Effector memory CD4-positive, alpha-beta T cell (primary cell): Measurements from ENCODE around the gene CNTN2.

Experiments used
- DNase-seq, 3 donors: peaks; one replicate each; pipeline ENCODE4 v3.0.0-alpha.2; 2020
- H3K27ac ChIP-seq: 2 replicates; pipeline ENCODE4 v1.7.0; 2013; ENCODE audit warnings: mild to moderate bottlenecking, low read length, moderate library complexity; ENCODE audit not compliant: insufficient read depth, poor library complexity, severe bottlenecking
- H3K27me3 ChIP-seq: replicated peaks from 2 replicates; pipeline ENCODE4 v1.7.0; 2013; ENCODE audit warnings: mild to moderate bottlenecking, low read length; ENCODE audit not compliant: insufficient read depth, control insufficient read depth, poor library complexity, severe bottlenecking
- H3K36me3 ChIP-seq: 2 replicates; pipeline ENCODE4 v1.7.0; 2013; ENCODE audit warnings: mild to moderate bottlenecking, low read length, moderate library complexity; ENCODE audit not compliant: control insufficient read depth, insufficient read depth
- H3K4me1 ChIP-seq: 2 replicates; pipeline ENCODE4 v1.7.0; 2013; ENCODE audit warnings: low read length, mild to moderate bottlenecking; ENCODE audit not compliant: control insufficient read depth, insufficient read depth, poor library complexity, severe bottlenecking
- H3K4me3 ChIP-seq: 2 replicates; pipeline ENCODE4 v1.7.0; 2013; ENCODE audit warnings: low read length, low read depth, mild to moderate bottlenecking; ENCODE audit not compliant: insufficient read depth, poor library complexity, severe bottlenecking
- H3K9me3 ChIP-seq: 2 replicates; pipeline ENCODE4 v1.7.0; 2013; ENCODE audit warnings: mild to moderate bottlenecking, low read length, moderate library complexity; ENCODE audit not compliant: control insufficient read depth

The CNTN2 gene

DNA sequence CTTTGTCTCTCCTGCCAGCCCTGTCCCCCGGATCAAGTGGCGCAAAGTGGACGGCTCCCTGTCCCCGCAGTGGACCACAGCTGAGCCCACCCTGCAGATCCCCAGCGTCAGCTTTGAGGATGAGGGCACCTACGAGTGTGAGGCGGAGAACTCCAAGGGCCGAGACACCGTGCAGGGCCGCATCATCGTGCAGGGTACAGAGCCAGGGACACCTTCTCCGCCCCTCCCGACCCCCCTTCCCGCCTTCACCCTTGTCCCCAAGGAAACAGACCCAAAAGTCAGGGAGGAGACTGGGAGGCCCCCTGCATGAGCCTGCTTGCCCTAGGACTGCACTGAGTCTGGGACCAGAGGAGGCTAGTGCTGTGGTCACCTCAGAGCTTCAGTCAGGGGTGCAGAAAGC lies 18.2 kb downstream of the CNTN2 start:
- no peaks in the 10 kb centered on the region for H3K36me3 ChIP-seq
- H3K27me3 ChIP-seq, result no peaks in the 10 kb centered on the region
- no peaks in the 10 kb centered on the region for H3K9me3 ChIP-seq
- no peaks in the 10 kb centered on the region for H3K4me1 ChIP-seq
- no peak overlapping the region for H3K4me3 ChIP-seq
- no peak for DNase-seq
- no peak overlapping the region for H3K27ac ChIP-seq

DNA sequence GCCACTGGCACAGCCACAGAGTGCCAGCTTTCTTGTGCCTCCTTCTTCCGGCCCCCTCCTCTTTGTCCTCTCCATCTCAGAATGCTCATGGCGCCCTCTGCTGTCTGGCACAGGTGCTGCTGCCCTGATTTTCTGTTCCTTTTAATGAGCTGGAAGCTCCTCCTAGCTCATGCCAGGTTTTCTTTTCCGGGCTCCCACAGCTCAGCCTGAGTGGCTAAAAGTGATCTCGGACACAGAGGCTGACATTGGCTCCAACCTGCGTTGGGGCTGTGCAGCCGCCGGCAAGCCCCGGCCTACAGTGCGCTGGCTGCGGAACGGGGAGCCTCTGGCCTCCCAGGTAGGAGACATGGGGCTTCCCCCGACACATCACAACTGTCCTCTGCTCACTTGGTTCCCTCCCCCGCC lies 18.7 kb downstream of the CNTN2 start:
- Histone ChIP-seq H3K4me3 (no peak overlapping the region), H3K36me3 (no peaks in the 10 kb centered on the region), H3K4me1 (no peaks in the 10 kb centered on the region), H3K9me3 (no peaks in the 10 kb centered on the region), H3K27me3 (no peaks in the 10 kb centered on the region), H3K27ac (no peak overlapping the region)
- peak in 2 of 3 donors; percentile 27 to 38 for DNase-seq

DNA sequence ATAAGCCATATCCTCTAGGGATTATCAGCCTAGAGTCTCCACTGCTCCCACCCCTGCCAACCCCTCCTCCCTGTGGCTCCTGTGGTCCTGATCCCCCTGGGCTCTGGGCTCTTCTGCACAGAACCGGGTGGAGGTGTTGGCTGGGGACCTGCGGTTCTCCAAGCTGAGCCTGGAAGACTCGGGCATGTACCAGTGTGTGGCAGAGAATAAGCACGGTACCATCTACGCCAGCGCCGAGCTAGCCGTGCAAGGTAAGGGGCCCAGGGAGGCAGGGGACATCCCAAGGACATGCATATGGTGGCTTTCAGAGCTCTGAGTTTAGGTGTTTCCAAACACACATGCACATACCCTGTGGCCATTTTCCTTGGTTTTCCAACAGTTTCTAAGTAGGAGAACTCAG lies 19.3 kb downstream of the CNTN2 start:
- no peak overlapping the region for H3K27ac ChIP-seq
- no peaks in the 10 kb centered on the region for H3K36me3 ChIP-seq
- H3K4me1 ChIP-seq, result no peaks in the 10 kb centered on the region
- no peaks in the 10 kb centered on the region for H3K27me3 ChIP-seq
- no peaks in the 10 kb centered on the region for H3K9me3 ChIP-seq
- no peak for DNase-seq
- H3K4me3 ChIP-seq, result no peak overlapping the region

DNA sequence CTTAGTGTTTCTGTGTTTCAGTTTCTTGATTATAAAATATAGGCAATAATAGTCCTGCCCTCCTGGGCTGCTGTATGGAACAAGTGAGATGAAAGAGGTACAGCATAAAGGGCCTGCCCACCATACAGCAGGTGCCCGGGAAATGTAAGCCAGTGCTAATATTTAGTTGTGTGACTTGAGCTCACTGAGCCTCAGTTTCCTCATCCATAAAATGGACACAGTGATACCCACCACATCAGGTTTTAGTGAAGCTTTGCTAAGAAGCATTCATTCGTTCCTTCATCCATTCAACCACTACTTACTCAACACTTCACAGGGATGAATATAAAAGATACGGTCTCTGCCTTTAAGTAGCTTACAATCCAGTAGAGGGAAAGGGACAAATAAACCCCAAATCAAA lies 19.9 kb downstream of the CNTN2 start:
- Histone ChIP-seq H3K27me3 (no peaks in the 10 kb centered on the region), H3K4me3 (no peak overlapping the region), H3K4me1 (no peaks in the 10 kb centered on the region), H3K36me3 (no peaks in the 10 kb centered on the region), H3K27ac (no peak overlapping the region), H3K9me3 (no peaks in the 10 kb centered on the region)
- DNase-seq, result no peak

DNA sequence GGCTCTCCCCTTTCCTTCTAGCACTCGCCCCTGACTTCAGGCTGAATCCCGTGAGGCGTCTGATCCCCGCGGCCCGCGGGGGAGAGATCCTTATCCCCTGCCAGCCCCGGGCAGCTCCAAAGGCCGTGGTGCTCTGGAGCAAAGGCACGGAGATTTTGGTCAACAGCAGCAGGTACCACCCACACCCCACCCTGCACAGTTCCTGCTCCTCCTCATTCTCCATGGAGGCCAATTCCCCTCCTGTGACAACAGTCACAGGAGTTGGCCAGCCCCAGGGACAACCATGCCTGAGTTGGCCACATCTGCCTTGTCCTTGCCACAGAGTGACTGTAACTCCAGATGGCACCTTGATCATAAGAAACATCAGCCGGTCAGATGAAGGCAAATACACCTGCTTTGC lies 21.3 kb downstream of the CNTN2 start:
- Histone ChIP-seq H3K4me1 (no peaks in the 10 kb centered on the region), H3K4me3 (no peak overlapping the region), H3K9me3 (no peaks in the 10 kb centered on the region), H3K27ac (no peak overlapping the region), H3K36me3 (no peaks in the 10 kb centered on the region), H3K27me3 (no peaks in the 10 kb centered on the region)
- no peak for DNase-seq

DNA sequence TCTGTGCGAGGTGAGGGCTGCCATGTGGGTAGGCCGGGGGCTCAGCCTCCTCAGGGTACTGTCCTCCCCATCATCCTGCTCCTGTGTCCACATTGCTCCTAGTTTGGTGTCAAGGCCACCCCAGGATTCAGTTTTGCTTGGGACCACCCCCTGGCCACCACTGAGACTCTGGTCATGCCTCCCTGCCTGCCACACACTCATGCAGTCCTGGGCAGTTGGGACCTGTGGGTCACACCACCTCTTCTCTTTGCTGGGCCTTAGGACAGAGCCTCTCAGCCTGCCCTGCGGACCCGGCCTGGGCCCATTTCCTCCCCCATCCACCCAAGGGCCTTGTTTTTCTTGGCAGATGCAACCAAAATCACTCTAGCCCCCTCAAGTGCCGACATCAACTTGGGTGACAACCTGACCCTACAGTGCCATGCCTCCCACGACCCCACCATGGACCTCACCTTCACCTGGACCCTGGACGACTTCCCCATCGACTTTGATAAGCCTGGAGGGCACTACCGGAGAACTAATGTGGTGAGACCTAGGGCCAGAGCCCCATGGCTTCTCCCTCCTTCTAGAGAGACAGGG lies 21.8 kb downstream of the CNTN2 start:
- Histone ChIP-seq H3K9me3 (no peaks in the 10 kb centered on the region), H3K4me3 (no peak overlapping the region), H3K27me3 (no peaks in the 10 kb centered on the region), H3K4me1 (no peaks in the 10 kb centered on the region), H3K27ac (no peak overlapping the region), H3K36me3 (no peaks in the 10 kb centered on the region)
- DNase-seq, result no peak

DNA sequence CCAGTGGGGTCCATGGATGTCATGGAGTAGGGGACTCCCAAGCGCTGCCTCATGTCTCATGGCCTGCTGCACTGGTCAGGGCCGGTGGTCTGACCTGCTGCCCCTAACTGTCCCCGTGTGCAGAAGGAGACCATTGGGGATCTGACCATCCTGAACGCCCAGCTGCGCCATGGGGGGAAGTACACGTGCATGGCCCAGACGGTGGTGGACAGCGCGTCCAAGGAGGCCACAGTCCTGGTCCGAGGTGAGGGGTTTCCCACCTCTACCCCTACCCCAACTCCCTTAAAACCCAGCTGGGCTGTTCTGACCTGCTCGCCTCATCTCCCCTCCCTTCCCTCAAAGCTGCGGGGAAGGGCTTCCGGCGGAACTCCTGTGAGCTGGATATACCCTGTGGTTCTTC lies 22.7 kb downstream of the CNTN2 start:
- no peaks in the 10 kb centered on the region for H3K9me3 ChIP-seq
- H3K27ac ChIP-seq, result no peak overlapping the region
- no peaks in the 10 kb centered on the region for H3K27me3 ChIP-seq
- no peaks in the 10 kb centered on the region for H3K36me3 ChIP-seq
- no peaks in the 10 kb centered on the region for H3K4me1 ChIP-seq
- H3K4me3 ChIP-seq, result no peak overlapping the region
- no peak for DNase-seq

DNA sequence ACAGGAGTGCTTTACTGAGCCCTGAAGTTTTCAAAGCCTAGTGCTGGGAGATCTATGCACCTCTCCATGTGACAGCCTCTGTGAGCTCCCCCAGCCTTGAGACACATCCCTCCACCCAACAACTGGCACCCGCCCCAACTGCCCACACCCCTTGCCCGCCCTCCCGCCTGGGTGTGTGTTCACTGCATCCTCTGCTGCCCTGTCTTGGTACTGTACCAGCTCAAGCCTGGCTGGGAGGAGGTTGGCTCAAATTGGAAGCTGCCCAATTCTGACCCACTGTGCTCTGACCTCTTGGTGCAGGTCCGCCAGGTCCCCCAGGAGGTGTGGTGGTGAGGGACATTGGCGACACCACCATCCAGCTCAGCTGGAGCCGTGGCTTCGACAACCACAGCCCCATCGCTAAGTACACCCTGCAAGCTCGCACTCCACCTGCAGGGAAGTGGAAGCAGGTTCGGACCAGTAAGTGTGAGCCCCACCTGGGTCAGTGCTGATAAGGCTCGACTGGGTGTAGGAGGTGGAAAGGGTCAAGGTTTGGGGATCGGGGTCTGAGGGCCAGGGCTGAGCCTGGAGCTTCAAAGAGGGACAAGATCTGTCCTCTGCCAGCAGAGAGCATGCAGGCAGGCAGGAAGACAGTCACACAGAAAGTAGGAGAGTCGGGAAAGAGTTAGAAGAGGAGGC lies 23.3 kb downstream of the CNTN2 start:
- no peaks in the 10 kb centered on the region for H3K4me1 ChIP-seq
- no peaks in the 10 kb centered on the region for H3K36me3 ChIP-seq
- H3K4me3 ChIP-seq, result no peak overlapping the region
- no peaks in the 10 kb centered on the region for H3K27me3 ChIP-seq
- H3K27ac ChIP-seq, result no peak overlapping the region
- H3K9me3 ChIP-seq, result no peaks in the 10 kb centered on the region
- DNase-seq, result no peak

DNA sequence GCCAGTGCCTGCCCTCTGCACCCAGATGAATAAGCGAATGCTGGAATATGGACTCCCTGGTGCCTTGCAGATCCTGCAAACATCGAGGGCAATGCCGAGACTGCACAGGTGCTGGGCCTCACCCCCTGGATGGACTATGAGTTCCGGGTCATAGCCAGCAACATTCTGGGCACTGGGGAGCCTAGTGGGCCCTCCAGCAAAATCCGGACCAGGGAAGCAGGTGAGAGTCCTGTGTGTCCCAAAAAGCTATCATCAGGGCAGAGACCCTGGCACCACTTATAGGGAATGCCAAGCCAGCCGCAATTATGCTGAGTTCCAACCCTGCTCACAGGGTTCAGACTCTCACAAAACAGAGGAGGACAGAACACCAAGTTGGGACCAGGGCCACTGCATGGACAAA lies 24.0 kb downstream of the CNTN2 start:
- Histone ChIP-seq H3K4me3 (no peak overlapping the region), H3K36me3 (no peaks in the 10 kb centered on the region), H3K9me3 (no peaks in the 10 kb centered on the region), H3K4me1 (no peaks in the 10 kb centered on the region), H3K27ac (no peak overlapping the region), H3K27me3 (no peaks in the 10 kb centered on the region)
- DNase-seq, result no peak

DNA sequence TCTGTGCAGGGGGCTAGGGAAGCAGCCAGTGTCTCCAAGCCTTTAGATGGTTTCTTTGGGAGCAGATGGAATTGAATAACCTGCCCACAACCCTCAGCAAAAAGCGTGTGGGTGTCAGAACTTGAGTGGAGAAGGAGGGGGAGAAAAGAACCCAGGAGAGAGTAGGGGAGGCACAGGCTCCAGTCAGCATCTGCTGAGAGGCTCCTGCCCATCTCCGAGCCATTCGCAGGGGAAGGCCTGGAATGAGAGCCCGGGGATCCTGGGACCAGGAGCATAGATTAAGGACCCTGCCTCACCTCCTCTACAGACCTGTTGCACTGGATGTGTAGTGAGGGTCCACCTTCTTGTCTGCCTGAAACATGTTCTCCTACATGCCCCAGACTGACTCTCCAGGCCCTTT lies 25.0 kb downstream of the CNTN2 start:
- no peak for DNase-seq
- no peaks in the 10 kb centered on the region for H3K36me3 ChIP-seq
- H3K4me3 ChIP-seq, result no peak overlapping the region
- H3K4me1 ChIP-seq, result no peaks in the 10 kb centered on the region
- no peak overlapping the region for H3K27ac ChIP-seq
- no peaks in the 10 kb centered on the region for H3K9me3 ChIP-seq
- H3K27me3 ChIP-seq, result no peaks in the 10 kb centered on the region
